Neural progenitor cell (in vitro differentiated cells): ENCODE results near the gene PDZRN4. TPM values are rescaled to one million over a fixed set of nuclear protein-coding genes. Genes with fewer than 3 reads are reported as not detected.

Experiments
- DNase-seq: peaks from one replicate; pipeline ENCODE4 v3.0.0-alpha.2; 2016; ENCODE audit warnings: low spot score
- H2AFZ ChIP-seq: fragments of 200-600 bp; sonication (generic); replicated peaks from 2 replicates; pipeline ENCODE4 v1.6.1; 2016; ENCODE audit warnings: antibody characterized with exemption
- H3F3A ChIP-seq: fragments of 200-600 bp; sonication (generic); 2 replicates; pipeline ENCODE4 v1.6.1; 2016; ENCODE audit warnings: antibody characterized with exemption, low read depth
- H3K27ac ChIP-seq: fragments of 200-600 bp; sonication (generic); 2 replicates; pipeline ENCODE4 v1.5.1; 2016; ENCODE audit warnings: mild to moderate bottlenecking
- H3K27me3 ChIP-seq: fragments of 200-600 bp; sonication (generic); 2 replicates; pipeline ENCODE4 v1.6.1; 2016; ENCODE audit warnings: mild to moderate bottlenecking, moderate library complexity
- H3K36me3 ChIP-seq: fragments of 200-600 bp; sonication (generic); 2 replicates; pipeline ENCODE4 v1.5.1; 2016
- H3K4me1 ChIP-seq: fragments of 200-600 bp; sonication (generic); 2 replicates; pipeline ENCODE4 v1.6.1; 2016; ENCODE audit warnings: mixed run types
- H3K4me2 ChIP-seq: fragments of 200-600 bp; sonication (generic); 2 replicates; pipeline ENCODE4 v1.6.1; 2016
- H3K4me3 ChIP-seq: fragments of 200-600 bp; sonication (generic); 2 replicates; pipeline ENCODE4 v1.5.1; 2016
- H3K79me2 ChIP-seq: fragments of 200-600 bp; sonication (generic); 2 replicates; pipeline ENCODE4 v1.6.1; 2016; ENCODE audit warnings: low read depth
- H3K9ac ChIP-seq: fragments of 200-600 bp; sonication (generic); 2 replicates; pipeline ENCODE4 v1.6.1; 2016
- H3K9me3 ChIP-seq: fragments of 200-600 bp; sonication (generic); 2 replicates; pipeline ENCODE4 v1.5.1; 2016; ENCODE audit warnings: low read depth
- H4K20me1 ChIP-seq: fragments of 200-600 bp; sonication (generic); 2 replicates; pipeline ENCODE4 v1.6.1; 2016; ENCODE audit warnings: low read depth
- H3K27ac Mint-ChIP-seq: 3 replicates; pipeline ENCODE4 v1.8.0; 2021; ENCODE audit warnings: mixed read lengths
- H3K27me3 Mint-ChIP-seq: 2 replicates; pipeline ENCODE4 v1.8.0; 2022; ENCODE audit warnings: low read depth, mild to moderate bottlenecking, inconsistent platforms, moderate library complexity, mixed read lengths; ENCODE audit not compliant: insufficient read depth
- H3K36me3 Mint-ChIP-seq: 3 replicates; pipeline ENCODE4 v1.8.0; 2021; ENCODE audit warnings: mixed read lengths
- H3K4me1 Mint-ChIP-seq: 3 replicates; pipeline ENCODE4 v1.8.0; 2021; ENCODE audit warnings: mixed read lengths
- H3K4me3 Mint-ChIP-seq: 3 replicates; pipeline ENCODE4 v1.8.0; 2021; ENCODE audit warnings: mild to moderate bottlenecking, moderate library complexity, mixed read lengths
- H3K9me3 Mint-ChIP-seq: 3 replicates; pipeline ENCODE4 v1.8.0; 2020; ENCODE audit warnings: mixed read lengths
- EZH2 ChIP-seq: fragments of 200-600 bp; sonication (generic); IDR thresholded peaks from 2 replicates; pipeline ENCODE4 v1.6.1; 2017; ENCODE audit warnings: antibody characterized with exemption, mild to moderate bottlenecking, moderate library complexity
- EZH2phosphoT487 ChIP-seq: fragments of 200-600 bp; sonication (generic); IDR thresholded peaks from 2 replicates; pipeline ENCODE4 v1.6.1; 2017; ENCODE audit warnings: antibody characterized with exemption
- total RNA-seq: library from RNA; depleted of rRNA; stranded (reverse); fragments of >200 nt; gene quantifications from 2 replicates; pipeline ENCODE4 v1.2.3, GENCODE V29; 2015; ENCODE audit warnings: low replicate concordance
- TF ChIP-seq, protein P1 (sequence below): fragments of 200-600 bp; sonication (generic); IDR thresholded peaks from 2 replicates; pipeline ENCODE4 v1.5.1; 2017; ENCODE audit warnings: antibody characterized with exemption, mild to moderate bottlenecking

The PDZRN4 gene
- total RNA-seq, 1 donor from 2014 or later: 0.06 TPM

- H3K4me1 Mint-ChIP-seq: peaks cover 24% of the 10 kb centered on the region
- DNase-seq: peak; percentile 22
Measured at GRCh38 chr12:41466802-41467201, 278.7 kb downstream of the PDZRN4 start.

GRCh38 chr12:41467591-41468325, 279.6 kb downstream of the PDZRN4 start:
- Histone ChIP-seq H3K9me3 (no peaks in the 10 kb centered on the region), H4K20me1 (no peaks in the 10 kb centered on the region), H3F3A (no peaks in the 10 kb centered on the region), H3K4me3 (no peak overlapping the region), H3K4me1 (peaks cover 15% of the 10 kb centered on the region), H3K27me3 (no peaks in the 10 kb centered on the region), H3K36me3 (no peaks in the 10 kb centered on the region), H3K79me2 (no peaks in the 10 kb centered on the region), H2AFZ (no peak overlapping the region), H3K4me2 (no peak overlapping the region), H3K27ac (no peak overlapping the region), H3K9ac (no peak overlapping the region)
- Mint-ChIP-seq H3K4me1 (peaks cover 24% of the 10 kb centered on the region), H3K4me3 (no peak overlapping the region), H3K36me3 (peaks cover under 1% of the 10 kb centered on the region), H3K27ac (no peak overlapping the region), H3K27me3 (peaks cover 3% of the 10 kb centered on the region), H3K9me3 (no peaks in the 10 kb centered on the region)
- DNase-seq: no peak
- TF ChIP-seq EZH2 (no peak), EZH2phosphoT487 (no peak)
- TF ChIP-seq, protein P1, sequence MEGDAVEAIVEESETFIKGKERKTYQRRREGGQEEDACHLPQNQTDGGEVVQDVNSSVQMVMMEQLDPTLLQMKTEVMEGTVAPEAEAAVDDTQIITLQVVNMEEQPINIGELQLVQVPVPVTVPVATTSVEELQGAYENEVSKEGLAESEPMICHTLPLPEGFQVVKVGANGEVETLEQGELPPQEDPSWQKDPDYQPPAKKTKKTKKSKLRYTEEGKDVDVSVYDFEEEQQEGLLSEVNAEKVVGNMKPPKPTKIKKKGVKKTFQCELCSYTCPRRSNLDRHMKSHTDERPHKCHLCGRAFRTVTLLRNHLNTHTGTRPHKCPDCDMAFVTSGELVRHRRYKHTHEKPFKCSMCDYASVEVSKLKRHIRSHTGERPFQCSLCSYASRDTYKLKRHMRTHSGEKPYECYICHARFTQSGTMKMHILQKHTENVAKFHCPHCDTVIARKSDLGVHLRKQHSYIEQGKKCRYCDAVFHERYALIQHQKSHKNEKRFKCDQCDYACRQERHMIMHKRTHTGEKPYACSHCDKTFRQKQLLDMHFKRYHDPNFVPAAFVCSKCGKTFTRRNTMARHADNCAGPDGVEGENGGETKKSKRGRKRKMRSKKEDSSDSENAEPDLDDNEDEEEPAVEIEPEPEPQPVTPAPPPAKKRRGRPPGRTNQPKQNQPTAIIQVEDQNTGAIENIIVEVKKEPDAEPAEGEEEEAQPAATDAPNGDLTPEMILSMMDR: no peak

More at GRCh38 chr12:41466802-41467201, 278.7 kb downstream of the PDZRN4 start:
- Histone ChIP-seq H3K27me3 (no peaks in the 10 kb centered on the region), H3K9me3 (no peaks in the 10 kb centered on the region), H3K27ac (no peak overlapping the region), H3K4me1 (peaks cover 15% of the 10 kb centered on the region), H2AFZ (no peak overlapping the region), H3K9ac (no peak overlapping the region), H3K4me3 (no peak overlapping the region), H3K36me3 (no peaks in the 10 kb centered on the region), H3K4me2 (peak overlapping the region; percentile 42), H3K79me2 (no peaks in the 10 kb centered on the region), H3F3A (no peaks in the 10 kb centered on the region), H4K20me1 (no peaks in the 10 kb centered on the region)
- H3K9me3 Mint-ChIP-seq: no peaks in the 10 kb centered on the region
- H3K36me3 Mint-ChIP-seq: peaks cover 2% of the 10 kb centered on the region
- H3K27ac Mint-ChIP-seq: no peak overlapping the region
- no peak overlapping the region for H3K4me3 Mint-ChIP-seq
- H3K27me3 Mint-ChIP-seq: peaks cover 3% of the 10 kb centered on the region
- TF ChIP-seq EZH2phosphoT487 (no peak), EZH2 (no peak)
- TF ChIP-seq, protein P1: no peak

DNA sequence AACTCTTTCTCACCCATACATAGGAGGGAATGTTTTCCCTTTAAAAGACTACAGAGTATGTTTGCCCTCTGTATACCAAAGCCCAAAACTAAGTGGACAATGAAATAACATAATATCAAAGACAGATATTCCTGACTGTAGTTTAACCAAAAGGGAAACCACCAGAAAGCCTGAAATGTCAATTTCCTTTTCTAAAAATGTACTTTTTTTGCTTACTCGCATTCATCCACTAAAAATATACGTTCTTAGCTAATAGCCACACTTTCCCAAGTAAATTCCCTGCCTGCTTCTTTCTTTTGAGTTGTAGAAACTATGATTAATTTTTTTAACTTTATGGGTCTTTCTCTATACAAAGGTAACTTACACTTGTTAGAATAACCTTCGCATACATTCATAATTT, 280.2 kb downstream of the PDZRN4 start:
- TF ChIP-seq EZH2 (no peak), EZH2phosphoT487 (no peak)
- TF ChIP-seq, protein P1: no peak
- H3K79me2 ChIP-seq: no peaks in the 10 kb centered on the region
- no peak overlapping the region for H3K9ac ChIP-seq
- H3K36me3 ChIP-seq: no peaks in the 10 kb centered on the region
- H3K27ac Mint-ChIP-seq: no peak overlapping the region
- no peak overlapping the region for H3K4me3 Mint-ChIP-seq
- peaks cover 15% of the 10 kb centered on the region for H3K4me1 ChIP-seq
- H3K27me3 ChIP-seq: no peaks in the 10 kb centered on the region
- no peaks in the 10 kb centered on the region for H3K36me3 Mint-ChIP-seq
- no peaks in the 10 kb centered on the region for H3F3A ChIP-seq
- H3K4me3 ChIP-seq: no peak overlapping the region
- peaks cover 28% of the 10 kb centered on the region for H3K4me1 Mint-ChIP-seq
- no peak for DNase-seq
- H4K20me1 ChIP-seq: no peaks in the 10 kb centered on the region
- H3K4me2 ChIP-seq: no peak overlapping the region
- peaks cover 3% of the 10 kb centered on the region for H3K27me3 Mint-ChIP-seq
- no peaks in the 10 kb centered on the region for H3K9me3 ChIP-seq
- no peak overlapping the region for H3K27ac ChIP-seq
- H3K9me3 Mint-ChIP-seq: no peaks in the 10 kb centered on the region
- H2AFZ ChIP-seq: no peak overlapping the region
